HepG2 (cell line): ENCODE measurements around the gene PDCL3. TPM values are rescaled to one million over a fixed set of nuclear protein-coding genes. Genes with fewer than 3 reads are reported as not detected.

Experiments used
- ATAC-seq: fragments of 200-7000 bp; cut with Tn5 transposase; 3 replicates; pipeline ENCODE4 v1.9.1; 2020; ENCODE audit warnings: mild to moderate bottlenecking, moderate library complexity
- BruUV-seq: library from RNA; stranded (reverse); fragments of 400-500 nt; replicated peaks from 2 replicates; lab custom pipeline; 2021; lab: Mats Ljungman, UMichigan
- CTCF ChIA-PET: fragments of 300-600 bp; formaldehyde crosslinking; extraction: SDS; loops from one replicate; lab custom pipeline; 2021; ENCODE audit warnings: low total read pairs, inconsistent platforms, low intra/inter-chr PET ratio; lab: Yijun Ruan, JAX
- POLR2A ChIA-PET: fragments of 350-600 bp; sonication (Branson Sonifier 250); formaldehyde crosslinking; loops from one replicate; lab custom pipeline; 2020; ENCODE audit warnings: antibody characterized with exemption, inconsistent platforms; lab: Yijun Ruan, JAX
- DNase-seq: peaks from one replicate; pipeline ENCODE4 v3.0.0-alpha.2; 2015; ENCODE audit warnings: low spot score
- FAIRE-seq: peaks from 3 replicates; lab custom pipeline; 2011; peaks lifted over from hg19 to GRCh38; lab: Jason Lieb, UNC
- H2AFZ ChIP-seq: one replicate; pipeline ENCODE4 v1.6.1; 2011; ENCODE audit warnings: low read length, inconsistent platforms
- H3K27ac ChIP-seq: fragments of 300-600 bp; 3 replicates; pipeline ENCODE4 v1.8.0; 2011; ENCODE audit warnings: mixed run types, mild to moderate bottlenecking, mixed read lengths, low read length, inconsistent platforms; ENCODE audit not compliant: insufficient read depth; ENCODE audit errors: extremely low read length
- H3K27me3 ChIP-seq, 2 experiments: fragments of 200-600 bp in 1 of 2; 2 replicates in 1 of 2; 3 replicates in 1 of 2; pipeline versions ENCODE4 v1.6.0 to v1.8.0; 2011; ENCODE audit warnings: low read length in 2 of 2, mild to moderate bottlenecking in 2 of 2, moderate library complexity in 2 of 2, inconsistent platforms in 1 of 2; ENCODE audit not compliant: insufficient read depth in 2 of 2, control insufficient read depth in 1 of 2
- H3K36me3 ChIP-seq, 2 experiments: fragments of 200-600 bp in 1 of 2; replicated peaks in 1 of 2; 2 replicates in 1 of 2; 3 replicates in 1 of 2; pipeline versions ENCODE4 v1.5.1 to v1.8.0; 2011; ENCODE audit warnings: low read length in 2 of 2, inconsistent platforms in 1 of 2; ENCODE audit not compliant: insufficient read depth in 2 of 2, control insufficient read depth in 1 of 2
- H3K4me1 ChIP-seq: 2 replicates; pipeline ENCODE4 v1.5.1; 2012; ENCODE audit warnings: low read length, inconsistent platforms; ENCODE audit not compliant: insufficient read depth
- H3K4me2 ChIP-seq: 2 replicates; pipeline ENCODE4 v1.6.0; 2011; ENCODE audit warnings: low read depth, low read length, inconsistent platforms
- H3K4me3 ChIP-seq, 3 experiments: fragments of 200-600 bp in 1 of 3; sonication (generic), shearing (Covaris generic) in 1 of 3; replicated peaks in 1 of 3; 2 replicates each; pipeline ENCODE4 v1.5.1; 2011 to 2016; ENCODE audit warnings: low read length in 3 of 3, inconsistent platforms in 2 of 3, low read depth in 2 of 3, mild to moderate bottlenecking in 2 of 3, control low read depth in 1 of 3, mixed read lengths in 1 of 3; ENCODE audit not compliant: insufficient read depth in 1 of 3
- H3K79me2 ChIP-seq: one replicate; pipeline ENCODE4 v1.6.1; 2011; ENCODE audit warnings: low read length, inconsistent platforms; ENCODE audit not compliant: insufficient read depth
- H3K9ac ChIP-seq: 2 replicates; pipeline ENCODE4 v1.6.0; 2011; ENCODE audit warnings: mild to moderate bottlenecking, low read depth, low read length, inconsistent platforms; ENCODE audit not compliant: insufficient read depth
- H3K9me3 ChIP-seq: 2 replicates; pipeline ENCODE4 v1.5.1; 2012; ENCODE audit warnings: mild to moderate bottlenecking, low read length
- H4K20me1 ChIP-seq: 2 replicates; pipeline ENCODE4 v1.6.0; 2011; ENCODE audit warnings: inconsistent platforms, mild to moderate bottlenecking, low read length, moderate library complexity; ENCODE audit not compliant: insufficient read depth
- BORCS8-MEF2B ChIP-seq: sonication (generic); formaldehyde crosslinking; IDR thresholded peaks from 2 replicates; pipeline ENCODE4 v1.8.0; 2022; ENCODE audit warnings: mild to moderate bottlenecking, missing genetic modification reagents
- ELF1 ChIP-seq: sonication (generic); formaldehyde crosslinking; IDR thresholded peaks from 2 replicates; pipeline ENCODE4 v1.4.0; 2020; ENCODE audit warnings: missing genetic modification reagents
- ESRRA ChIP-seq: sonication (generic); formaldehyde crosslinking; IDR thresholded peaks from 2 replicates; pipeline ENCODE4 v1.5.1; 2020; ENCODE audit warnings: mild to moderate bottlenecking, low read depth, missing genetic modification reagents
- ETV5 ChIP-seq: IDR thresholded peaks from 2 replicates; pipeline ENCODE4 v1.6.1; 2018; ENCODE audit warnings: missing biosample characterization, missing genetic modification reagents, inconsistent platforms, borderline replicate concordance
- FOXA1 ChIP-seq, 2 experiments: fragments of 450-650 bp in 1 of 2; sonication (generic) in 1 of 2; formaldehyde crosslinking in 1 of 2; IDR thresholded peaks; 2 replicates each; pipeline versions ENCODE4 v1.4.0 to v1.6.1; 2016 to 2020; ENCODE audit warnings: missing genetic modification reagents in 1 of 2
- FOXP1 ChIP-seq, 2 experiments: fragments of 450-650 bp in 1 of 2; IDR thresholded peaks; 2 replicates each; pipeline ENCODE4 v1.6.1; 2017 to 2018; ENCODE audit warnings: antibody characterized with exemption in 1 of 2
- HOXD1 ChIP-seq: sonication (generic); formaldehyde crosslinking; IDR thresholded peaks from 2 replicates; pipeline ENCODE4 v1.5.0; 2020; ENCODE audit warnings: missing genetic modification reagents
- MNT ChIP-seq: fragments of 450-650 bp; IDR thresholded peaks from 2 replicates; pipeline ENCODE4 v1.6.1; 2016
- MTA3 ChIP-seq: sonication (generic); formaldehyde crosslinking; IDR thresholded peaks from 2 replicates; pipeline ENCODE4 v1.4.0; 2020; ENCODE audit warnings: missing genetic modification reagents
- RBFOX2 ChIP-seq: fragments of 200-400 bp; formaldehyde crosslinking; IDR thresholded peaks from 2 replicates; pipeline ENCODE4 v1.6.1; 2017; ENCODE audit warnings: low read depth, mild to moderate bottlenecking, low read length
- SAP130 ChIP-seq: IDR thresholded peaks from 2 replicates; pipeline ENCODE4 v1.6.1; 2016; ENCODE audit warnings: low read depth
- TOPORS ChIP-seq: sonication (generic); formaldehyde crosslinking; IDR thresholded peaks from 2 replicates; pipeline ENCODE4 v1.8.0; 2023; ENCODE audit warnings: mild to moderate bottlenecking, missing genetic modification reagents
- ZNF18 ChIP-seq: sonication (generic); formaldehyde crosslinking; IDR thresholded peaks from 2 replicates; pipeline ENCODE4 v1.8.0; 2022; ENCODE audit warnings: mild to moderate bottlenecking, missing genetic modification reagents; ENCODE audit not compliant: insufficient replicate concordance
- ZNF224 ChIP-seq: sonication (generic); formaldehyde crosslinking; IDR thresholded peaks from 2 replicates; pipeline ENCODE4 v1.5.0; 2020; ENCODE audit warnings: mild to moderate bottlenecking, missing genetic modification reagents
- ZNF230 ChIP-seq: sonication (generic); formaldehyde crosslinking; IDR thresholded peaks from 2 replicates; pipeline ENCODE4 v1.4.0; 2020; ENCODE audit warnings: mild to moderate bottlenecking, missing genetic modification reagents
- WGBS: methylation state at CpG from one replicate; pipeline ENCODE4 v1.1.6; 2017; ENCODE audit warnings: low lambda C conversion rate; 5-methylcytosine and 5-hydroxymethylcytosine counted together
- in situ Hi-C: cut with HindIII; loops from 2 replicates; pipeline ENCODE4 v1.10.0; 2017; ENCODE audit warnings: low pct_unique_long_range_greater_than_20kb; ENCODE audit not compliant: extremely low pct_ligation_motif_present
- intact Hi-C: fragments of 100-400 bp; cut with micrococcal nuclease; formaldehyde crosslinking; loops from one replicate; pipeline ENCODE4 v1.10.0; 2022; ENCODE audit not compliant: unreplicated experiment
- polyA plus RNA-seq, 8 experiments: library from polyadenylated mRNA; depleted of rRNA in 3 of 8; stranded (reverse) in 7 of 8; unstranded in 1 of 8; fragments of >200 nt; fragmentation: Illumina TruSeq in 4 of 8; extraction: Trizol in 4 of 8; gene quantifications; 2 replicates each; pipeline versions ENCODE4 v1.2.1 to v1.2.3, GENCODE V29; 2011 to 2016; ENCODE audit warnings: low read depth in 4 of 8, missing spikeins in 1 of 8, mixed read lengths in 1 of 8; ENCODE audit not compliant: insufficient read depth in 1 of 8
- total RNA-seq, 5 experiments: library from RNA; depleted of rRNA; stranded (reverse); fragments of >200 nt; fragmentation: Illumina TruSeq; extraction: Trizol; gene quantifications; 2 replicates each; pipeline ENCODE4 v1.2.3, GENCODE V29; 2016; ENCODE audit warnings: low read depth in 1 of 5
- TF ChIP-seq, protein P1 (sequence below): sonication (generic); formaldehyde crosslinking; IDR thresholded peaks from 2 replicates; pipeline ENCODE4 v1.8.1; 2023; ENCODE audit warnings: missing genetic modification reagents, inconsistent platforms, borderline replicate concordance
- TF ChIP-seq, protein P2 (sequence below): sonication (generic); formaldehyde crosslinking; IDR thresholded peaks from 2 replicates; pipeline ENCODE4 v1.4.0; 2020; ENCODE audit warnings: missing genetic modification reagents, borderline replicate concordance

Gene PDCL3
- total and polyA plus RNA-seq, 2 of the 13 experiments (the other 11 are each of a cell fraction or from before 2014, with no cell fraction given), result 14.4 to 24.4 TPM

- no peaks in the 10 kb centered on the region for H3K36me3 ChIP-seq
- no peak overlapping the region for H3K9ac ChIP-seq
- POLR2A ChIA-PET, result no interaction called here
- peaks cover 36% of the 10 kb centered on the region for H3K4me1 ChIP-seq
- no peak overlapping the region for H3K27ac ChIP-seq
- no TSS peak for BruUV-seq
- intact Hi-C loops, result loop anchor here (5.0 kb wide), 1 partner anchor 144 kb away; the partner anchor contains the start of gene CHST10
- in situ Hi-C loops, result no loop called here
- no peaks in the 10 kb centered on the region; a peak in 1 of 5 replicates for H3K27me3 ChIP-seq
- no peak overlapping the region for H3K4me3 ChIP-seq
- no peak overlapping the region for H2AFZ ChIP-seq
- peaks cover 14% of the 10 kb centered on the region for H3K79me2 ChIP-seq
- CTCF ChIA-PET, result no interaction called here
- DNase-seq (no peak), ATAC-seq (no peak), FAIRE-seq (no peak)
- H3K9me3 ChIP-seq, result no peaks in the 10 kb centered on the region
- no peaks in the 10 kb centered on the region for H4K20me1 ChIP-seq
- WGBS, result 56% methylated on average over 4 of the region's 4 CpGs
- H3K4me2 ChIP-seq, result peak overlapping the region; percentile 9; the same call in 1 of the 2 replicates
- TF ChIP-seq ETV5 (CRISPR knock-in tag) (no peak), TOPORS (CRISPR knock-in tag) (no peak), MNT (no peak), BORCS8-MEF2B (CRISPR knock-in tag) (no peak), ZNF224 (no peak), FOXA1 (IDR thresholded peaks at IDR 0.05) (no peak), FOXA1 (CRISPR knock-in tag; IDR thresholded peaks at IDR 0.05) (no peak), SAP130 (CRISPR knock-in tag) (0 out of 2 replicates have a peak, but pooled peaks have one; percentile 8), HOXD1 (CRISPR knock-in tag) (no peak), RBFOX2 (no peak), ESRRA (CRISPR knock-in tag) (no peak), MTA3 (CRISPR knock-in tag) (no peak), ZNF230 (CRISPR knock-in tag) (no peak), FOXP1 (IDR thresholded peaks at IDR 0.05) (no peak), FOXP1 (CRISPR knock-in tag; IDR thresholded peaks at IDR 0.05) (peak; percentile 23; the same call in 1 of the 2 replicates), ELF1 (CRISPR knock-in tag) (no peak), ZNF18 (CRISPR knock-in tag) (no peak)
- TF ChIP-seq, protein P1, sequence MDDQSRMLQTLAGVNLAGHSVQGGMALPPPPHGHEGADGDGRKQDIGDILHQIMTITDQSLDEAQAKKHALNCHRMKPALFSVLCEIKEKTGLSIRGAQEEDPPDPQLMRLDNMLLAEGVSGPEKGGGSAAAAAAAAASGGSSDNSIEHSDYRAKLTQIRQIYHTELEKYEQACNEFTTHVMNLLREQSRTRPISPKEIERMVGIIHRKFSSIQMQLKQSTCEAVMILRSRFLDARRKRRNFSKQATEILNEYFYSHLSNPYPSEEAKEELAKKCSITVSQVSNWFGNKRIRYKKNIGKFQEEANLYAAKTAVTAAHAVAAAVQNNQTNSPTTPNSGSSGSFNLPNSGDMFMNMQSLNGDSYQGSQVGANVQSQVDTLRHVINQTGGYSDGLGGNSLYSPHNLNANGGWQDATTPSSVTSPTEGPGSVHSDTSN, result no peak
- TF ChIP-seq, protein P2, sequence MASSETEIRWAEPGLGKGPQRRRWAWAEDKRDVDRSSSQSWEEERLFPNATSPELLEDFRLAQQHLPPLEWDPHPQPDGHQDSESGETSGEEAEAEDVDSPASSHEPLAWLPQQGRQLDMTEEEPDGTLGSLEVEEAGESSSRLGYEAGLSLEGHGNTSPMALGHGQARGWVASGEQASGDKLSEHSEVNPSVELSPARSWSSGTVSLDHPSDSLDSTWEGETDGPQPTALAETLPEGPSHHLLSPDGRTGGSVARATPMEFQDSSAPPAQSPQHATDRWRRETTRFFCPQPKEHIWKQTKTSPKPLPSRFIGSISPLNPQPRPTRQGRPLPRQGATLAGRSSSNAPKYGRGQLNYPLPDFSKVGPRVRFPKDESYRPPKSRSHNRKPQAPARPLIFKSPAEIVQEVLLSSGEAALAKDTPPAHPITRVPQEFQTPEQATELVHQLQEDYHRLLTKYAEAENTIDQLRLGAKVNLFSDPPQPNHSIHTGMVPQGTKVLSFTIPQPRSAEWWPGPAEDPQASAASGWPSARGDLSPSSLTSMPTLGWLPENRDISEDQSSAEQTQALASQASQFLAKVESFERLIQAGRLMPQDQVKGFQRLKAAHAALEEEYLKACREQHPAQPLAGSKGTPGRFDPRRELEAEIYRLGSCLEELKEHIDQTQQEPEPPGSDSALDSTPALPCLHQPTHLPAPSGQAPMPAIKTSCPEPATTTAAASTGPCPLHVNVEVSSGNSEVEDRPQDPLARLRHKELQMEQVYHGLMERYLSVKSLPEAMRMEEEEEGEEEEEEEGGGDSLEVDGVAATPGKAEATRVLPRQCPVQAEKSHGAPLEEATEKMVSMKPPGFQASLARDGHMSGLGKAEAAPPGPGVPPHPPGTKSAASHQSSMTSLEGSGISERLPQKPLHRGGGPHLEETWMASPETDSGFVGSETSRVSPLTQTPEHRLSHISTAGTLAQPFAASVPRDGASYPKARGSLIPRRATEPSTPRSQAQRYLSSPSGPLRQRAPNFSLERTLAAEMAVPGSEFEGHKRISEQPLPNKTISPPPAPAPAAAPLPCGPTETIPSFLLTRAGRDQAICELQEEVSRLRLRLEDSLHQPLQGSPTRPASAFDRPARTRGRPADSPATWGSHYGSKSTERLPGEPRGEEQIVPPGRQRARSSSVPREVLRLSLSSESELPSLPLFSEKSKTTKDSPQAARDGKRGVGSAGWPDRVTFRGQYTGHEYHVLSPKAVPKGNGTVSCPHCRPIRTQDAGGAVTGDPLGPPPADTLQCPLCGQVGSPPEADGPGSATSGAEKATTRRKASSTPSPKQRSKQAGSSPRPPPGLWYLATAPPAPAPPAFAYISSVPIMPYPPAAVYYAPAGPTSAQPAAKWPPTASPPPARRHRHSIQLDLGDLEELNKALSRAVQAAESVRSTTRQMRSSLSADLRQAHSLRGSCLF (CRISPR knock-in tag), result no peak
Measured at GRCh38 chr2:100561191-100561590, 1.6 kb upstream of the PDCL3 start.
